ENCODE results near the gene DSC1.

DSC1 gene

DNA sequence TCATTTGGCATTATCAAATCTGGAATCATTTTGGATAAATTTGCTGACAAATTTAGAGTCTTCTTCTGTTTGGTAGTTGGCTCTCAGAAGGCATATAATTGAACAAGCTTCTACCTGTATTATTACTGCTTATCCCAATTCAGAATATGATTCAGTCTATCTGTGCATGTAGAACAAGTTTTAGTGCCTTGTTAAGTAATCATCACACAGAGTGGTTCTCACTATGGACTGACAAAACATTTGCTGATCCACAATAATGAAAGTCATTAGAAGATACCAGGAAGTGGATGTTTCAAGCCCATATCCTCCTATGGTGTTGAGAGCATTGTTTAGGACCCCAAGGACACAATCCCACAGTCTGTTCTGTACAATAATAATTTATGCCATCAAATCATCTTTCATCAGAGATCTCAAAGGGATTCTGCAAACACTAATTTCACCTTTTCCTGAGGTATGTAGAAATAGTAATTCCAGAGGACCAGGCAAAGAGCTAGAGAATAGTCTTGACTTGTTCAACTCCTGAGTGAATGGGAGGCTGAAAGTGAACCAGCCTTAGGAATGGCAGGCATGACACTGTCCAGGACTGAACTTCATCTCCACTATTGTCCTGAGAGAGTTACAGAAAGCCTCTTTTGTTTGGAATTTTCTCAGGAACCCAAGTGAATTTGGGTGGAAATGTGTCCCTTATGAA is 29.6 kb upstream of the DSC1 start:
- no peak for TF ChIP-seq GATA3 (IDR thresholded peaks at IDR 0.05; ENCODE audit: low read depth, low read length)
- no peak for TF ChIP-seq GATA2 (IDR thresholded peaks at IDR 0.05; ENCODE audit: low read depth, low read length)

DNA sequence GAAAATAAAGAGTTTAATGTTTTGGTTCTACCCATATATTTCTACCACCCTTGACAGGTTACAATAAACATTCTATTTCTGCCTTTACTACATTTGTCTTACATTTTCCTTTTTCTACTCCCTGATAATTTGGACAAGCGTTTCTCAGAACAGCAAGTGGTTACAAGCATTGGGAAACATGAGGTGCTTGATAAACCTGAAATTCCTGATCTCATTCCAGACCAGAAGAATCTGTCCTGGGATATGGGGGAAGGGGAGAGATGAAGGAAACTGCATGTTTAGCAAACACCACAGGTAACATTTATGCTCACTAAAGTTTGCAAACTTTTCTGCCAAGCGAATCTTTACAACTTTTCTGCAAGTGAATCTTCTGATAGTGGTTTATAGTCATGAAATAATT is 28.3 kb upstream of the DSC1 start:
- TF ChIP-seq GATA2 (IDR thresholded peaks at IDR 0.05; ENCODE audit: low read depth, low read length): no peak
- no peak for TF ChIP-seq GATA3 (IDR thresholded peaks at IDR 0.05; ENCODE audit: low read depth, low read length)

DNA sequence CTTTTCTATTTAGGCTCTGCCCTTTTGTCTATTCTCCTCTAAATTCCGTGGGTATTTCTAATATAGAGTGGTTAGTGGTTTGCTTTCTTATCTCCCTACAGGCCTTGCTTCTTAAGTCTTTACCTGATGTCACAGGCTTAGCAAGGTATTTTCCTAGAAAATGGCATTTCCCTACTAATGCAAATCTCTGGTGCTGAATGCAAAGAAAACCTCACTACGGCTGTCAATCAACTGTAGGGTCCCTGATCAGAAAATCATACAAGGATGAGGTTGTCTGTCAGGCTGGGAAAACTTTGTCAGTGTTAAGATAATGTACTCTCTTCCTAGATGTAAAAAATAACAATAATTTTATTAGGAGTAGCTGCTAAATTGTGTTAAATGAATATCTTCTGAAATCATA is 27.1 kb upstream of the DSC1 start:
- no peak for TF ChIP-seq GATA2 (IDR thresholded peaks at IDR 0.05; ENCODE audit: low read depth, low read length)
- TF ChIP-seq GATA3 (IDR thresholded peaks at IDR 0.05; ENCODE audit: low read depth, low read length): no peak

DNA sequence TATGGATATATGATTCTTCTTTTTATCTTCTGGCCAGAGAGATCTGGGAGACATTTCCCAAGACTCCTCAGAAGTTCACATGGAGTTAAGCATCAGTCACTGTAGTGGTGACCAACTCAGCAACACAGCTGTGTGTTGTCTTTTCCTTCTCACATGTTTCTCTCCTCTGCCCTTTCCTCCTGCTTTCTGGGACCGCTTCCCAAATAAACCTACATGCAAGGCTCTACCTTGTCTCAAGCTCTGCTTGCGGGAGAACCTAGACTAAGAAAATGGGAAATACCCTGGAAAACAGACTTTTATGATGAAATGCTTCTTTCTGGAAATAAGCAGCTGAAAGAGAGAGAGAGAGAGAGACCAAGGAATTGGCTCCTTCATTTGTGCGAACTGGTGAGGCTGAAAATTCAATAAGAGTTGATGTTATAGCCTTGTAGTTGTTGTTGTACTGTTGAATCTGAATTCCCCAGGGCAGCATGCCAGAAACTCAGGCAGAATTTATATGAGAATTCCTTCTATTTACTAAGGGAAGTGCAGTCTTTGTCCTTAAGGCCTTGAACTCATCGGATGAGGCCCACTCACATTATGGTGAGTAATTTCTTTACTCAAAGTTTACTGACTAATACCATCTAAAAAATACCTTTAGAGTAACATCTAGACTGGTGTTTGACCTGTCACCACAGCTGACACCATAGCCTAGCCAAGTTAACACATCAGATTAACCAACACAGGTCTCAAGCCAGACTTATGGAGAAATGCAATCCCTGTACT is 22.7 kb upstream of the DSC1 start:
- no peak for TF ChIP-seq GATA2 (IDR thresholded peaks at IDR 0.05; ENCODE audit: low read depth, low read length)
- TF ChIP-seq GATA3 (IDR thresholded peaks at IDR 0.05; ENCODE audit: low read depth, low read length): no peak

DNA sequence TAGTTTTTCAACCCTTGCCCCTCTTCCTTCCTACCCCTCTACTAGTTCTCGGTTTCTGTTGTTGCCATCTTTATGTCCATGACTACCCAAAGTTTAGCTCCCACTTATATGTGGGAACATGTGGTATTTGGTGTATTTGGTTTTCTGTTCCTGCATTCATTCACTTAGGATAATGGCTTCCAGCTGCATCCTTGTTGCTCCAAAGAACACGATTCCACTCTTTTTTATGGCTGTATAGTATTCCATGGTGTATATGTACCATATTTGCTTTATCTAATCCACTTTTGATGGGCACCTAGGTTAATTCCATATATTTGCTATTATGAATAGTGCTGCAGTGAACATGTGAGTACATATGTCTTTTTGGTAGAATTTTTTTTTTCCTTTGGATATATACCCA is 20.6 kb upstream of the DSC1 start:
- TF ChIP-seq GATA2 (IDR thresholded peaks at IDR 0.05; ENCODE audit: low read depth, low read length) (no peak), GATA3 (IDR thresholded peaks at IDR 0.05; ENCODE audit: low read depth, low read length) (no peak)

DNA sequence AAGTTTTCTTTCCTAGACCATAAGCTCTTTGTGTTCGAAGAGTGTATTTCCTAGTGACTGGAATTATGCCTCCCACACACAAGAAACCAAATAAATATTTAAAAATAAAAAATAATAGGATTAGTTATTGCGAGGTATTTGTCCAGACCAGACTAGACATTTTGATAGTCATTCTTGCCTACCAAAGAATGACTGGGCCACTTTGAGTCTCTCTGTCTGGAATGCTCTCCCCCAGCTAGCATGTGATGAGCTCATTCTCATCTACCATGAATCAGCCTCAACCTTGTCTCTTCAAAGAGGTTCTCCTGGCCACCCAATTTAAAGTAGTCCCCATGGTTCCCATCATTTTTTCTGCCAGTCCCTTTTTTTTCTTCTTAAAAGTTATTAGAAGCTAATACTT is 13.9 kb upstream of the DSC1 start:
- no peak for TF ChIP-seq GATA3 (IDR thresholded peaks at IDR 0.05; ENCODE audit: low read depth, low read length)
- TF ChIP-seq GATA2 (IDR thresholded peaks at IDR 0.05; ENCODE audit: low read depth, low read length): no peak

DNA sequence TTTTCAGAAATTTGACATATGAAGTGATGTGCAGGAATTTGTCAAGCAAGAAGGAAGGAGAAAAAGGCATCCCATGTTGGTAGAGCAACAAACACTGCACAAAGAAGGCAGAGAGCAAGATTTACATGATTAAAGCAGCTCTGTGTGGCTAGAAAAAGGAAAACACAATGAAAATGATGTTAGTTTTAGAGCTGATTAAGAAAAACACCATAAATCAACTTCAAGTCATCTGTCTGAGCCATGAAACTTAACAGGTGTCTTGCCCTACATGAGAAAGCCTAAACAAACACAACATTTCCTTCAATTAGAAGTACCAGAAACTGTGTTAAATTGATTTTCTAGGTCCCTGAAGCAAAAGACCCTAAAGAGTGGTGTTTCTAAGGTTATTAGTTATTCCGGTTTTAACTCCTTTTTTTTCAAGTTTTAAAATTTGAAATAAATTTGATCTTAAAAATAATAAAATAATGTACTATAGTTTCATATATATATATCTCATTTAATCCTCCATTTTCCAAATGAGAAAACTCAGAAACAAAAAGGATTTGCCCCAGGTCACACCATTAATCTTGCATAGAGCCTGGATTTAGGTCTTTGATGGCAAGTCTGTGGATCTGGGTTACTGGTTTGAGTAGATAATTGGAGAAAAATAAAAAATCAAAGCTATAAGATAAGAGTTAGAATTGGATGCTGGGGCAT is 8.6 kb upstream of the DSC1 start:
- TF ChIP-seq GATA3 (IDR thresholded peaks at IDR 0.05; ENCODE audit: low read depth, low read length) (no peak), GATA2 (IDR thresholded peaks at IDR 0.05; ENCODE audit: low read depth, low read length) (no peak)

DNA sequence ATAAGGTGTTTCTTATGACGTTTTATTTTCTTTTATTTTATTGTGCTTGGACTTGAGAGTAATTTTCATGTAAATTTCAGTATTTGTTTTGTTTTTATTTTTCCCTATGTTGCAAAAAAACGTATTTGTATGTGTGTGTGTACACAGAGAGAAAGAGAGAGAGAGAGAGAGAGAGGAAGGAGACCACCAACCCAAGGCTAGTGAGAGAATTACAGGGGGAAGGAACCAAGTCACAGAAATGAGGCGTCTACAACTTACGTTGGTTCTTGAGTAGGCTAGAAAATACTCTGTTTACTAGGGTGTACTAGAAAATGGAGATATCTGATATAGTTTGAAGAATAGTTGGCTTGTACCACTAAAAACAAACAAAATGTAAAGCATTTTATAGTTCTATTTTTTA is 7.7 kb upstream of the DSC1 start:
- TF ChIP-seq GATA2 (IDR thresholded peaks at IDR 0.05; ENCODE audit: low read depth, low read length) (no peak), GATA3 (IDR thresholded peaks at IDR 0.05; ENCODE audit: low read depth, low read length) (no peak)

DNA sequence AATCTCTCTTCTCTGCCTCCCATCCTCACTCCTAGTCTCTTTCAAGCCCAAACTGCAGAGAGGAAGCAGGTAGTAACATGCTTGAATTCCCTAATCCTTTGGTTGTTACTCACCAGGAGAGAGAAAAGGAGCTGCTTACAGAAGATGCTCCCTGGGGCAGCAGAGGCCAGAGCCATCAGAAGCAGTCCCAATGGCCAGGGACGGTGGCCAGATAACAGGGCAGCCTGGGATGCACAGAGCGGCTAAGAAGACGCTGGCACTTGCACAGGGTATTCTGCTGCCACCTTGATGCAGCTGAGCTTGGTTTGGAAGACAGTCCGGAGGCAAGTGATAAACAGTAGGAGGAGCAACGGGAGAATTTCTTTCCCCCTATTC is 250 bp downstream of the DSC1 start:
- TF ChIP-seq GATA3 (IDR thresholded peaks at IDR 0.05; ENCODE audit: low read depth, low read length): no peak
- TF ChIP-seq GATA2 (IDR thresholded peaks at IDR 0.05; ENCODE audit: low read depth, low read length): no peak

DNA sequence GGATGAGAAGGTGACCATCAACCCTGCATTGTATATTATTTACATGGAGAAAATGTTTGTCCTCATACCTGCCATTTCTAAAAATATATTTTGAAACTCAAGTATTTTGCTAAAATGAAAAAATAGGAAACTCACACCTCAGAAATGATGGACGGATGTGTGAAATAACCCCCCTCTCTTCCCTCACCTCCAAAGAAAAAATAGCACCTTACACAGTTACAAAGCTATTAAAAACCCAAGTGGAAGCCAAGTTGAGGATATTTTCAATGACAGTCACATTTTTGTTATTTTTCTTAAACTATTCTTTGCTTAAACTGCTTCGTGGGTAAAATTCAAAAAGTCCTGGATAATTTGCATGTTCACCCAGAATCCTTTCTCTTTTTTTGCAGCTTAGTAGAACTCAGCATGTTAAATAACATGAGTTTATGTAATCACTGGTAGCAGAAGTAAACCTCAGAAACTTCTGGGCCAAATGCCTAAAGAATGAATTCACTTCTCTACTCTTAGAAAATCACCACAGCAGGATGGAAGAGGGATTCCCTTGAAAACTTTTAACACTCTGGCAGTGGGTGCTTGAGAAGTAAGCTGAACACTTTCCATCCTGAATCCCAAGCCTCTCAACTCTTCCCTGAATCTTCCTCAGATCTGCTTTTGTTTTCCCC is 768 bp downstream of the DSC1 start:
- no peak for TF ChIP-seq GATA3 (IDR thresholded peaks at IDR 0.05; ENCODE audit: low read depth, low read length)
- no peak for TF ChIP-seq GATA2 (IDR thresholded peaks at IDR 0.05; ENCODE audit: low read depth, low read length)

DNA sequence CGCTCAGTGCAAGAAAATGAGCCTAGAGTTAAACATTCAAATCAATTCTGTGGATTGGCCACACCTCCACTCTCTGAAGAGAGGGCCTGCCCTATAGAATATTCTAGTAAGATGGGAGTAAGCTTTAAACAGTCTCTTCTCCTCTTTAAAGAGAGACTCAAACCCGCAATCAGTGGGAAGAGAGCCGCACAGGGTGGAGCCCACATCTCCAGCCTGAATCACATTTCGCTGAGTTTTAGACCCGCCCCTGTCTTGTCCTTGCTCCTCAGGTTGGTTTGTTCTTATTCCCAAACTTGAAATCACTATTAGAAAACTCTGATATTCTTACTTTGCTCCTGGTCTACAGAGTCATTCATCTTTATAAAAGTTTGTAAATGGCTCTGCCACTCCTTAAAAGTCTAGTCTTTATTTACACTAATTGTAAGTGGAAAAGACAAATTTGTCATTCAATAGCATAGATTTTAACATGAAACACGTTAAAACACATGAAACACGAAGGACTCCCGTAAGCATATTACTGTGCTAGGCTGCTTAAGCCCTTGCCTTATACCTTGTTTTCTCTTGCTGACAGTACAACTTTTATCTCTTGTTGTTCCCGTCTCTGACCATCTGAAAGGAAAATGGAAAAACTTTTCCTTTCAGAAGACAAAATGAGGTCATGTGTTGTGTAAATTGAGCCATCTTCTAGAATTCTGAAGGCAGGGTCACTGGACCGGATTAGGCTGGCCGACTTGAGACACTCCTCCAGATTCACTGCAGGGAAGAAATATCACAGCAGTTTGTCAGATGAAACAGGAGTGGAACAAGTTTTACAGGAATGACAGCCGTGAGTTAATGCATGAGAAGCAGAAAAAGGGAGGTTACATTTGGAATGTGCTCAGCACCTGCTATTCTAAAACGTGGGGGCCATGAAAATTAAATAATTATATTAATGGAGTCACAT is 5.6 kb downstream of the DSC1 start:
- TF ChIP-seq GATA3 (IDR thresholded peaks at IDR 0.05; ENCODE audit: low read depth, low read length) (no peak), GATA2 (IDR thresholded peaks at IDR 0.05; ENCODE audit: low read depth, low read length) (no peak)

DNA sequence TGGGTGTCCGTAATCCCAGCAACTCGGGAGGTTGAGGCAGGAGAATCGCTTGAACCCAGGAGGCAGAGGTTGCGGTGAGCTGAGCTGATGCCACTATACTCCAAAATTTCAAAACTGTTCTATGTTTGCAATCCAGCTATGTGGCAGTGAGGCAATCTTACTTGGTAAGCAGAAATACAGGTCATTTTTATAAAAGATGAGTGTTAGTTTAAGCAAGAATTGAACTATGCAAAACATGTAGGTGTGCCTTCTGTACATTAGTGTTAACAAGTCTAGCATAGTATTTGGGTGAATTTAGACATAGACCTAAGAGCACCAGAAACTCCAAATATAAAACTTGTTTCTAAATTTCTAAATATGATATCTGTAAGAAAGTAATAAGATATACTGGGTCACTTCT is 7.2 kb downstream of the DSC1 start:
- no peak for TF ChIP-seq GATA3 (IDR thresholded peaks at IDR 0.05; ENCODE audit: low read depth, low read length)
- TF ChIP-seq GATA2 (IDR thresholded peaks at IDR 0.05; ENCODE audit: low read depth, low read length): no peak

DNA sequence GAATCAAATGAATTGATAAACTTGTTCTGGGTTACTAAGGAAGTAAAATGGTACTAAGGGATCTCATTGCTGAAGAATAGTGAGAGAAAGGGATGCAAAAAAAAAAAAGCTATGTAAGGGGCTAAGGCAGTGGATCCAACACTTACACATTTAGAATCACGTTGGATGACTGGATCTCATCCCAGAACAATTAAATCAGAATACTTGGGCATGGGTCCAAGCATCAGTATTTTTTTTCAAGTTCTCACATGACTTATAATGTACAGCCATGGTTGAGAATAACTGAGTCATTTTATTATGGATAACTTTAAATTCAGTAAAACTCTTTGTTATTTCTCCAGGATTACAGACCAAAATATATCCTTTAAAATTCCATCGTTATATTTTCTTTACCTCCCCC is 8.5 kb downstream of the DSC1 start:
- TF ChIP-seq GATA3 (IDR thresholded peaks at IDR 0.05; ENCODE audit: low read depth, low read length) (no peak), GATA2 (IDR thresholded peaks at IDR 0.05; ENCODE audit: low read depth, low read length) (no peak)

All from SH-SY5Y (cell line).